DOHH2 (cell line): ENCODE data around the gene PTEN.

ENCODE experiments used
- EZH2phosphoT487 ChIP-seq: fragments of 200-600 bp; sonication (generic); IDR thresholded peaks from 2 replicates; pipeline ENCODE4 v1.6.1; 2017; ENCODE audit warnings: borderline replicate concordance, mild to moderate bottlenecking, antibody characterized with exemption, low read length, moderate library complexity, mixed read lengths
- TF ChIP-seq, protein P1 (sequence below): fragments of 200-600 bp; sonication (generic); IDR thresholded peaks from one replicate; pipeline ENCODE4 v1.5.1; 2014; ENCODE audit warnings: antibody characterized with exemption, mild to moderate bottlenecking, low read depth, low read length; ENCODE audit not compliant: poor library complexity, severe bottlenecking

DNA sequence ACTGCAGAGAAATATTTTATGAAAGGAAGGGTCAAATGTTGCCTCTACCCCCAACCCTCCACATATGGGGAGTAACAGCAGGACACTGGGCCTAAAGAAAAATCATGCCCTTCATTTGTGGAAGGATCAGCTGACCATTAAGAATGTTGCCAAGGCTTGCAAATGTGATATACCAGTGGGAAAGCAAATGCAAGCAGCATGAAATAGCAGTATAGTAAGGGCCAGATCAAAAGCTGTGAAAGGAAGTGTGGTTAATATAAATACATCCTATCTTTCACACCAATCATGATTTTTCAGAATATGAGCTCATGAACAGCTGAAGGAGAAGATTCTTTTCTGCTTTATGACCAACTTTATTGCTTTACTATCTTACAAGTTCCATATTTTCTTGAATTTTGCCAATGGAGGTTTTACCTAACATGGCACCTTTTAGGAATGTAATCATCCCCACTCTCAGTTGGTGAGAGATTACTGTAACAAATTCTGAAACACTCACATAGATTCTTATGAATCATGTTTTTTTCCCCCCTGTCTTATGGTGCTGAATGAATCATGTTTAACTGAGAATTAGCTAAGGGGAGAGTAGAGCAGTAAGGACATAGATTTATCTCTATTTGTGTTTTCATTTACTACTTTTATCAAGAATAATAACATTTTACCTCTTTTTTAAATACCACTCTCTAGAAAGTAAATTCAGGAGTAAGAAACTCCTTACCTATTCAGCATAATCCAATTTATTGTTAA is 33.3 kb upstream of the PTEN start:
- TF ChIP-seq, protein P1, sequence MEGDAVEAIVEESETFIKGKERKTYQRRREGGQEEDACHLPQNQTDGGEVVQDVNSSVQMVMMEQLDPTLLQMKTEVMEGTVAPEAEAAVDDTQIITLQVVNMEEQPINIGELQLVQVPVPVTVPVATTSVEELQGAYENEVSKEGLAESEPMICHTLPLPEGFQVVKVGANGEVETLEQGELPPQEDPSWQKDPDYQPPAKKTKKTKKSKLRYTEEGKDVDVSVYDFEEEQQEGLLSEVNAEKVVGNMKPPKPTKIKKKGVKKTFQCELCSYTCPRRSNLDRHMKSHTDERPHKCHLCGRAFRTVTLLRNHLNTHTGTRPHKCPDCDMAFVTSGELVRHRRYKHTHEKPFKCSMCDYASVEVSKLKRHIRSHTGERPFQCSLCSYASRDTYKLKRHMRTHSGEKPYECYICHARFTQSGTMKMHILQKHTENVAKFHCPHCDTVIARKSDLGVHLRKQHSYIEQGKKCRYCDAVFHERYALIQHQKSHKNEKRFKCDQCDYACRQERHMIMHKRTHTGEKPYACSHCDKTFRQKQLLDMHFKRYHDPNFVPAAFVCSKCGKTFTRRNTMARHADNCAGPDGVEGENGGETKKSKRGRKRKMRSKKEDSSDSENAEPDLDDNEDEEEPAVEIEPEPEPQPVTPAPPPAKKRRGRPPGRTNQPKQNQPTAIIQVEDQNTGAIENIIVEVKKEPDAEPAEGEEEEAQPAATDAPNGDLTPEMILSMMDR: no peak
- TF ChIP-seq EZH2phosphoT487: no peak
